SH-SY5Y (cell line): ENCODE measurements around the gene MRAS.

ENCODE experiments used
- GATA2 ChIP-seq: IDR thresholded peaks from 2 replicates; pipeline ENCODE4 v1.6.1; 2011; ENCODE audit warnings: mild to moderate bottlenecking, low read depth, low read length
- GATA3 ChIP-seq: IDR thresholded peaks from 2 replicates; pipeline ENCODE4 v1.6.1; 2011; ENCODE audit warnings: low read depth, mild to moderate bottlenecking, low read length, moderate library complexity

DNA sequence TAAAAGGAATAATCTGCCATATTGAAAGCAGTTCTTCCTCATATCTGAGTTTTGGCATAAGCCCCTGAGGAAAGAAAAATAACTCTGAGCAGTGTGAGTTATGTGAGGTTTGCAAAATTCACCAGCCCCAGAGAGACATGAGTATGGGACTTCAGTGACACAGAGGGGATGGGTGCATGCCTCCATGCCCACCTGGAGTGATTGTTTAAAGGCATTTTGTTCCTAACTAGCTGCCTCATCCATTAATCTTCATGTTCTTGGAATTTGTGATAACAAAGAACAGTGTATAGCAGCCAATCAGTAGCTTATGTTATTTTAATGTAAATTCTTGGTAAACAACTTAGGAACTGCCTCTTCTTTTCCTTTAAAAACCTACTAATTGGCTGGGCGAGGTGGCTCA is 74.9 kb downstream of the MRAS start:
- TF ChIP-seq GATA2 (no peak), GATA3 (no peak)
